K562 (cell line): ENCODE measurements around the gene KCNK3. TPM values are rescaled to one million over a fixed set of nuclear protein-coding genes. Genes with fewer than 3 reads are reported as not detected.

Source experiments
- ATAC-seq: fragments of 200-7000 bp; cut with Tn5 transposase; 3 replicates; pipeline ENCODE4 v1.9.1; 2020; ENCODE audit warnings: moderate library complexity
- BruUV-seq: library from RNA; stranded (reverse); fragments of 400-500 nt; replicated peaks from 2 replicates; lab custom pipeline; 2021; lab: Mats Ljungman, UMichigan
- CTCF ChIA-PET: fragments of 300-600 bp; formaldehyde crosslinking; extraction: SDS; loops from one replicate; lab custom pipeline; 2021; ENCODE audit warnings: low intra/inter-chr PET ratio; lab: Yijun Ruan, JAX
- POLR2A ChIA-PET: fragments of 300-600, 350-650 bp; sonication (Branson Sonifier 250); formaldehyde crosslinking; extraction: SDS; loops from one replicate; lab custom pipeline; 2021; ENCODE audit warnings: antibody characterized with exemption, inconsistent platforms; lab: Yijun Ruan, JAX
- DNase-seq, 4 experiments: peaks; one replicate each; pipeline versions ENCODE4 v3.0.0 to v3.0.0-alpha.2; 2011 to 2018; ENCODE audit warnings: low spot score in 3 of 4, mixed read lengths in 3 of 4; ENCODE audit errors: extremely low read depth in 1 of 4
- FAIRE-seq: peaks from 2 replicates; lab custom pipeline; 2011; peaks lifted over from hg19 to GRCh38; lab: Jason Lieb, UNC
- H2AFZ ChIP-seq: 2 replicates; pipeline ENCODE4 v1.6.0; 2011; ENCODE audit warnings: low read depth, low read length, control low read depth, inconsistent platforms
- H3K27ac ChIP-seq: fragments of 200-600 bp; 3 replicates; pipeline ENCODE4 v1.8.0; 2011; ENCODE audit warnings: low read depth, mild to moderate bottlenecking, control low read depth, inconsistent platforms, low read length, moderate library complexity, mixed read lengths; ENCODE audit errors: extremely low read depth
- H3K27me3 ChIP-seq, 2 experiments: fragments of 300-600 bp in 1 of 2; 2 replicates in 1 of 2; 3 replicates in 1 of 2; pipeline versions ENCODE4 v1.6.0 to v1.8.0; 2011; ENCODE audit warnings: inconsistent platforms in 2 of 2, low read length in 2 of 2, mild to moderate bottlenecking in 1 of 2, mixed read lengths in 1 of 2, moderate library complexity in 1 of 2; ENCODE audit not compliant: control insufficient read depth in 2 of 2, insufficient read depth in 2 of 2
- H3K36me3 ChIP-seq: fragments of 300-600 bp; 3 replicates; pipeline ENCODE4 v1.8.0; 2011; ENCODE audit warnings: mild to moderate bottlenecking, low read length, inconsistent platforms; ENCODE audit not compliant: control insufficient read depth, insufficient read depth
- H3K4me1 ChIP-seq, 2 experiments: fragments of 200-600 bp in 1 of 2; replicated peaks in 1 of 2; 2 replicates in 1 of 2; 3 replicates in 1 of 2; pipeline versions ENCODE4 v1.5.1 to v1.8.0; 2011; ENCODE audit warnings: inconsistent platforms in 2 of 2, low read length in 2 of 2, mild to moderate bottlenecking in 1 of 2, mixed read lengths in 1 of 2, moderate library complexity in 1 of 2; ENCODE audit not compliant: control insufficient read depth in 2 of 2, insufficient read depth in 2 of 2
- H3K4me2 ChIP-seq: 2 replicates; pipeline ENCODE4 v1.6.1; 2011; ENCODE audit warnings: low read length, control low read depth, inconsistent platforms, mixed read lengths; ENCODE audit not compliant: insufficient read depth
- H3K4me3 ChIP-seq: fragments of 200-600 bp; sonication (generic), shearing (Covaris generic); 2 replicates; pipeline ENCODE4 v1.5.1; 2016; ENCODE audit warnings: control low read depth, inconsistent platforms
- H3K79me2 ChIP-seq: fragments of 200-600 bp; 3 replicates; pipeline ENCODE4 v1.8.0; 2011; ENCODE audit warnings: low read length, inconsistent platforms; ENCODE audit not compliant: control insufficient read depth, insufficient read depth
- H3K9ac ChIP-seq, 2 experiments: 2 replicates each; pipeline versions ENCODE4 v1.6.0 to v1.6.1; 2011; ENCODE audit warnings: low read depth in 2 of 2, low read length in 2 of 2, control low read depth in 1 of 2, inconsistent platforms in 1 of 2, mild to moderate bottlenecking in 1 of 2, mixed read lengths in 1 of 2; ENCODE audit not compliant: insufficient read depth in 1 of 2
- H3K9me1 ChIP-seq: one replicate; pipeline ENCODE4 v1.6.0; 2011; ENCODE audit warnings: inconsistent platforms, mild to moderate bottlenecking, low read length, moderate library complexity; ENCODE audit not compliant: control insufficient read depth, insufficient read depth
- H3K9me3 ChIP-seq: replicated peaks from 2 replicates; pipeline ENCODE4 v1.5.1; 2011; ENCODE audit warnings: low read depth, low read length, inconsistent platforms; ENCODE audit not compliant: control insufficient read depth, insufficient read depth
- H4K20me1 ChIP-seq: replicated peaks from 2 replicates; pipeline ENCODE4 v1.6.1; 2011; ENCODE audit warnings: low read length, inconsistent platforms, mixed read lengths; ENCODE audit not compliant: control insufficient read depth, insufficient read depth
- ARID1B ChIP-seq: fragments of 450-650 bp; IDR thresholded peaks from 2 replicates; pipeline ENCODE4 v1.6.1; 2016; ENCODE audit warnings: antibody characterized with exemption, mild to moderate bottlenecking, inconsistent platforms
- CBX8 ChIP-seq: fragments of 200-600 bp; sonication (generic); IDR thresholded peaks from 2 replicates; pipeline ENCODE4 v1.6.1; 2012; ENCODE audit warnings: borderline replicate concordance, mixed run types, low read depth, mild to moderate bottlenecking, moderate library complexity, mixed read lengths, low read length, control low read depth, inconsistent platforms; ENCODE audit not compliant: poor library complexity, severe bottlenecking; ENCODE audit errors: extremely low read depth
- DNMT1 ChIP-seq: fragments of 450-650 bp; IDR thresholded peaks from 2 replicates; pipeline ENCODE4 v1.6.1; 2016; ENCODE audit warnings: antibody characterized with exemption, mild to moderate bottlenecking
- HIVEP1 ChIP-seq: fragments of 250-450 bp; sonication (Bioruptor Pico); IDR thresholded peaks from 2 replicates; pipeline ENCODE4 v1.4.0; 2020; ENCODE audit warnings: mild to moderate bottlenecking
- PHF8 ChIP-seq: fragments of 200-600 bp; sonication (generic); IDR thresholded peaks from 2 replicates; pipeline ENCODE4 v1.6.1; 2012; ENCODE audit warnings: mixed run types, mild to moderate bottlenecking, inconsistent platforms, low read length, moderate library complexity, borderline replicate concordance
- POLR2AphosphoS2 ChIP-seq: IDR thresholded peaks from 2 replicates; pipeline ENCODE4 v1.6.1; 2012; ENCODE audit warnings: low read length, improper control_type of control experiment
- PRPF4 ChIP-seq: fragments of 200-400 bp; formaldehyde crosslinking; IDR thresholded peaks from one replicate; pipeline ENCODE4 v1.6.1; 2017; ENCODE audit warnings: low read length, low read depth, mild to moderate bottlenecking; ENCODE audit not compliant: insufficient read depth, poor library complexity, severe bottlenecking
- SAFB2 ChIP-seq: fragments of 200-400 bp; formaldehyde crosslinking; IDR thresholded peaks from 2 replicates; pipeline ENCODE4 v1.6.1; 2018; ENCODE audit warnings: borderline replicate concordance, low read length, low read depth, moderate library complexity; ENCODE audit not compliant: severe bottlenecking
- SUPT5H ChIP-seq: fragments of 450-650 bp; IDR thresholded peaks from 2 replicates; pipeline ENCODE4 v1.6.1; 2016
- TBP ChIP-seq: optimal IDR thresholded peaks from 2 replicates; pipeline ENCODE3; 2011; ENCODE audit warnings: low read depth, low read length, improper control_type of control experiment
- ZNF408 ChIP-seq: fragments of 250-450 bp; sonication (Bioruptor Pico); IDR thresholded peaks from 2 replicates; pipeline ENCODE4 v1.4.0; 2020; ENCODE audit warnings: low read depth, mild to moderate bottlenecking, moderate library complexity
- ZZZ3 ChIP-seq: fragments of 450-650 bp; IDR thresholded peaks from 2 replicates; pipeline ENCODE4 v1.6.1; 2016; ENCODE audit warnings: antibody characterized with exemption, mild to moderate bottlenecking, moderate library complexity
- WGBS: fragments of 100-300 bp; shearing (Covaris generic); methylation state at CpG from one replicate; pipeline ENCODE4 v1.1.6; 2016; ENCODE audit warnings: low coverage, mixed read lengths; ENCODE audit not compliant: insufficient coverage; ENCODE audit errors: missing lambda C conversion rate; 5-methylcytosine and 5-hydroxymethylcytosine counted together
- in situ Hi-C: fragments of 300-500 bp; cut with MboI; formaldehyde crosslinking; loops from 4 replicates; pipeline ENCODE4 v1.15.0; 2018; ENCODE audit warnings: inconsistent platforms, mixed read lengths
- intact Hi-C: fragments of 100-400 bp; cut with micrococcal nuclease; formaldehyde crosslinking; loops from 2 replicates; pipeline ENCODE4 v1.14.2; 2022
- polyA plus RNA-seq, 8 experiments: library from polyadenylated mRNA; depleted of rRNA in 4 of 8; stranded (reverse) in 5 of 8; unstranded in 3 of 8; fragments of >200 nt; fragmentation: Nextera tagmentation in 2 of 8; fragmentation: Illumina TruSeq in 1 of 8; extraction: Ambion mirVana in 2 of 8; extraction: Trizol in 1 of 8; gene quantifications; 2 replicates each; pipeline versions ENCODE4 v1.2.1 to v1.2.3, GENCODE V29; 2011 to 2014; ENCODE audit warnings: inconsistent platforms in 1 of 8, missing spikeins in 1 of 8
- total RNA-seq, 7 experiments: library from RNA; depleted of rRNA in 6 of 7; stranded (reverse); fragments of >200 nt in 6 of 7; fragmentation: Illumina TruSeq in 2 of 7; extraction: Trizol in 2 of 7; gene quantifications; 2 replicates each; pipeline versions ENCODE4 v1.2.1 to v1.2.3, GENCODE V29; 2011 to 2021; ENCODE audit warnings: low replicate concordance in 1 of 7
- TF ChIP-seq, protein P1 (sequence below): IDR thresholded peaks from 2 replicates; pipeline ENCODE4 v1.6.1; 2012; ENCODE audit warnings: low read depth, low read length, improper control_type of control experiment, borderline replicate concordance
- TF ChIP-seq, protein P2 (sequence below): conservative IDR thresholded peaks from 2 replicates; pipeline ENCODE4 v1.6.1; 2011; ENCODE audit warnings: low read depth, mild to moderate bottlenecking, low read length; ENCODE audit not compliant: control insufficient read depth

Gene KCNK3
- total and polyA plus RNA-seq, 9 of the 15 experiments (the other 6 are each of a cell fraction or from before 2014, with no cell fraction given): 0.01 to 0.20 (median 0.07) TPM; not detected in 5

DNA sequence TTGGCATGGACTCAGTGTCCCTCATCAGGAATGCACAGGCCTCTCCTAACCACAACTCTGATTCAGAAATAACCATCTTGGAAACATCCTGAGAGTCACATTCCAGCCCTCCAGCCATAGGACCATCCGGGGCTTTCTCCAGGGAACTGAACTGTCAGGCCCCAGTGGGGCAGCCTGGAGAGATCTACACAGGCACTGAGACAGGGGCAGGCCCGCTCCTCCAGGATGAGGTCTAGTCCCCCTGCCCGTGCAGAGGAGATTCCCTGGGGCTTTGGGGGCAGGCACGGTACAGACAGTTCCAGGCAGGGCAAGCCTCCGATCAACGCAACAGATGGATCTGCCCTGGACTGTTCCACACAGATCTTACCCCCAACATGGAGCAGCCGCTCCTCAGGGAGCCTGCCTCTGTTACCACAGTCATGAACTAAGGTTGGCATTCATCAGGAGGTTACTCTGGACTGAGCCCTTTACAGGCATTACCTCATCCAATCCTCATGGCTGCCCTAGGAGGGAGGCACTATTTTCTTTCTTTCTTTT is 12.0 kb downstream of the KCNK3 start:
- H3K9ac ChIP-seq: 0 out of 4 replicates have a peak overlapping the region, but pooled peaks of 1 of the 2 experiments have one; percentile 16
- no peak for FAIRE-seq
- in situ Hi-C loops: no loop called here
- TF ChIP-seq ARID1B: no peak
- TF ChIP-seq TBP: no peak
- no peak for TF ChIP-seq CBX8
- TF ChIP-seq PHF8: no peak
- TF ChIP-seq, protein P1, sequence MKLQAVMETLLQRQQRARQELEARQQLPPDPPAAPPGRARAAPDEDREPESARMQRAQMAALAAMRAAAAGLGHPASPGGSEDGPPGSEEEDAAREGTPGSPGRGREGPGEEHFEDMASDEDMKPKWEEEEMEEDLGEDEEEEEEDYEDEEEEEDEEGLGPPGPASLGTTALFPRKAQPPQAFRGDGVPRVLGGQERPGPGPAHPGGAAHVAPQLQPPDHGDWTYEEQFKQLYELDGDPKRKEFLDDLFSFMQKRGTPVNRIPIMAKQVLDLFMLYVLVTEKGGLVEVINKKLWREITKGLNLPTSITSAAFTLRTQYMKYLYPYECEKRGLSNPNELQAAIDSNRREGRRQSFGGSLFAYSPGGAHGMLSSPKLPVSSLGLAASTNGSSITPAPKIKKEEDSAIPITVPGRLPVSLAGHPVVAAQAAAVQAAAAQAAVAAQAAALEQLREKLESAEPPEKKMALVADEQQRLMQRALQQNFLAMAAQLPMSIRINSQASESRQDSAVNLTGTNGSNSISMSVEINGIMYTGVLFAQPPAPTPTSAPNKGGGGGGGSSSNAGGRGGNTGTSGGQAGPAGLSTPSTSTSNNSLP: no peak
- TF ChIP-seq PRPF4: no peak
- TF ChIP-seq, protein P2, sequence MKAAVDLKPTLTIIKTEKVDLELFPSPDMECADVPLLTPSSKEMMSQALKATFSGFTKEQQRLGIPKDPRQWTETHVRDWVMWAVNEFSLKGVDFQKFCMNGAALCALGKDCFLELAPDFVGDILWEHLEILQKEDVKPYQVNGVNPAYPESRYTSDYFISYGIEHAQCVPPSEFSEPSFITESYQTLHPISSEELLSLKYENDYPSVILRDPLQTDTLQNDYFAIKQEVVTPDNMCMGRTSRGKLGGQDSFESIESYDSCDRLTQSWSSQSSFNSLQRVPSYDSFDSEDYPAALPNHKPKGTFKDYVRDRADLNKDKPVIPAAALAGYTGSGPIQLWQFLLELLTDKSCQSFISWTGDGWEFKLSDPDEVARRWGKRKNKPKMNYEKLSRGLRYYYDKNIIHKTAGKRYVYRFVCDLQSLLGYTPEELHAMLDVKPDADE: no peak
- no peak for TF ChIP-seq POLR2AphosphoS2
- no peak for TF ChIP-seq SAFB2
- no peak for TF ChIP-seq ZZZ3
- TF ChIP-seq ZNF408: no peak
- no peak for TF ChIP-seq SUPT5H
- TF ChIP-seq DNMT1: no peak
- TF ChIP-seq HIVEP1 (CRISPR knock-in tag): no peak
- no peak overlapping the region for H3K4me2 ChIP-seq
- H3K4me3 ChIP-seq: no peak overlapping the region
- H3K79me2 ChIP-seq: no peaks in the 10 kb centered on the region
- H3K9me1 ChIP-seq: no peaks in the 10 kb centered on the region
- H3K27me3 ChIP-seq: peaks cover 18 to 82% of the 10 kb centered on the region in 2 experiments; a peak in 4 of 5 replicates
- H2AFZ ChIP-seq: no peak overlapping the region
- DNase-seq: no peak
- H4K20me1 ChIP-seq: peaks cover 6% of the 10 kb centered on the region; the same call in 1 of the 2 replicates
- H3K27ac ChIP-seq: no peak overlapping the region
- no peaks in the 10 kb centered on the region for H3K36me3 ChIP-seq
- no peaks in the 10 kb centered on the region for H3K9me3 ChIP-seq
- peaks cover 0 to 4% of the 10 kb centered on the region in 2 experiments; a peak in 1 of 5 replicates for H3K4me1 ChIP-seq
- BruUV-seq: no TSS peak
- ChIA-PET POLR2A (interaction anchor here (1.4 kb wide), 1 partner anchor 11 kb away, joined by 5 read pairs; no protein-coding TSS in a partner anchor), CTCF (no interaction called here)
- intact Hi-C loops: no loop called here
- 2% methylated on average over 7 of the region's 7 CpGs for WGBS
- ATAC-seq: no peak
